GM19239 (cell line): ENCODE results near the gene YJEFN3.

Experiments
- DNase-seq: peaks from one replicate; pipeline ENCODE4 v3.0.0; 2011; ENCODE audit warnings: low spot score; ENCODE audit not compliant: insufficient read length
- FAIRE-seq: peaks from 2 replicates; lab custom pipeline; 2011; peaks lifted over from hg19 to GRCh38; lab: Jason Lieb, UNC

The YJEFN3 gene

GRCh38 chr19:19495614-19496603 is 32.8 kb upstream of the YJEFN3 start:
- FAIRE-seq: no peak
- no peak for DNase-seq

GRCh38 chr19:19498255-19498991 is 30.3 kb upstream of the YJEFN3 start:
- FAIRE-seq (no peak), DNase-seq (no peak)

DNA sequence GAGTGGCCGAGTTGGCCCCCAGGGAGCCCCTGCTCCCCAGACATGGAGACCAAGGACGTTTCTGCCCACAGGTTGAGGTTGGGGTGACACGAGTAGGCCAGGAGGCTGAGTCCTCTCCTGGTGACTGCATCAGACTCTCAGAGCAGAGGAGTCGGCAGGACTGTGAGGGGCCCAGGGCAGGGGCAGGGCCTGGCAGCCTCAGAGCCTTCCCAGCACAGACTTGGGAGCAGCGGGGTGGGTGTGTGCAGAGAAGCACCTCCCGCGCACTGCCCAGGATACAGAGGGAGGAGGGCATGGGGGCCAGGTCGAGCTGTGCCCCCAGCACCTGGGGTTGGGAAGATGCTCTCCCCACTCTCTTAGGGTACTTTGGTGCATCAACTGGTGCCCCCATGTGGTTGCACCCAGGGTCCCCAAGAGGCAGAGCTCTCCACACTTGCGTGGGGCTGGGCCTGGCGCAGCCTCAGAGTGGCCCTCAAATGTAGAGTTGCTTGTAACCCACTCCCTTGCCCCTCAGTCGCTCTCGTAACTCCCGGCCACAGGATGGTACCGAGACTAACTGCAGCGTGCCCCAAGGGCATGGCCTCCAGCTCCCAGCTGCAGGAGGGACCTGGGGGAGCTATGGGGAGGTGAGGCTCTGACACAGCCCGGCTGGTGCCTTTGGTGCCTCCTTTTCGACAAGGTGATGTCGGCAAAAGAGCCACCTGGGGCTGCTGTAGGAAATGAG is 29.3 kb upstream of the YJEFN3 start:
- DNase-seq: no peak
- no peak for FAIRE-seq

DNA sequence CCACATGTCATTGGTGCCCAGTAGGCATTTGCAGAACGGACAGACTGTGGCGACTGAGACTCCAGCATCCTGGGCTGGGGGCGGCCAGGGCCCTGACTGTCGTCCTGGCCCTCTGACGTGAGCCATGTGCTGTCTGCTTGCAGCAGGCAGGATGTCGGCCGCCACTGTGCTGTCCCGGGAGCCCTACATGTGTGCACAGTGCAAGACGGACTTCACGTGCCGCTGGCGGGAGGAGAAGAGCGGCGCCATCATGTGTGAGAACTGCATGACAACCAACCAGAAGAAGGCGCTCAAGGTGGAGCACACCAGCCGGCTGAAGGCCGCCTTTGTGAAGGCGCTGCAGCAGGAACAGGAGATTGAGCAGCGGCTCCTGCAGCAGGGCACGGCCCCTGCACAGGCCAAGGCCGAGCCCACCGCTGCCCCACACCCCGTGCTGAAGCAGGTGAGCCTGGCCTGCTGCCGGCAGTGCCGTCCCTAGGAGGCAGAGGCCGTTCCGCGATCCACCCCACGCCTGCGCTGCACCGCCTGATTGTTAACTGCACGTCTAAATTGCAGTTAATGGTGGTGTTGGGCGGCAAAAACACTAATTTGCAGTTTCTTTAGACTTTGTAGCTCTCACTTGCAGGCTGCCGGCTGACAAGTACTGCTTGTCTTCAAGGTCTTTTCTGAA is 27.6 kb upstream of the YJEFN3 start:
- DNase-seq (no peak), FAIRE-seq (no peak)

DNA sequence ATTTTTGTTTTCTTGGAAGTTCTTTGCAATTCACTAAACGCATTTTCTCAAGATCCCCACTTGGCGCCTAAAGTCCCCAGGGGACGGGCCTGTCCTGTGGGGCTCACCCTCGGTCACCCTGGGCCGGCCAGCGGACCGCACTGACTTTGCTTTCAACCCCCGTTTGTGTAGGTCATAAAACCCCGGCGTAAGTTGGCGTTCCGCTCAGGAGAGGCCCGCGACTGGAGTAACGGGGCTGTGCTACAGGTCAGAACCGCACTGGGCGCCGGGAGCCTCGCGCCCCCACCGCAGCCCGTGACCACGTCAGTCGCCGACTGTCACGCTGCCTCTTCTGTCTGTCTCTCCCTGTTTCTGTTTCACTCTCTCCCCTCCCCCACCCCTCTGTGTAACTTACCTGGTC is 26.9 kb upstream of the YJEFN3 start:
- FAIRE-seq (no peak), DNase-seq (no peak)

DNA sequence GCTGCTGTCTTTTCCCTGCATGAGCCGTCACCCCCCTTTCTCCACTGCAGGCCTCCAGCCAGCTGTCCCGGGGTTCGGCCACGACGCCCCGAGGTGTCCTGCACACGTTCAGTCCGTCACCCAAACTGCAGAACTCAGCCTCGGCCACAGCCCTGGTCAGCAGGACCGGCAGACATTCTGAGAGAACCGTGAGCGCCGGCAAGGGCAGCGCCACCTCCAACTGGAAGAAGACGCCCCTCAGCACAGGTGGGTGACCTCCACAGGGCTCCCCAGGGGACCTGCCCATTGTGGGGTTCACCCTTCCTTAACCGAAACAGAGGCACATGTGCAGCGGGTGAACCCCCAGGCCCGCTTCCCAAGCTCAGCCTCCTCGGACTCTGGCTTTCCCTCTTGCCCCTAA is 26.4 kb upstream of the YJEFN3 start:
- DNase-seq (no peak), FAIRE-seq (no peak)

DNA sequence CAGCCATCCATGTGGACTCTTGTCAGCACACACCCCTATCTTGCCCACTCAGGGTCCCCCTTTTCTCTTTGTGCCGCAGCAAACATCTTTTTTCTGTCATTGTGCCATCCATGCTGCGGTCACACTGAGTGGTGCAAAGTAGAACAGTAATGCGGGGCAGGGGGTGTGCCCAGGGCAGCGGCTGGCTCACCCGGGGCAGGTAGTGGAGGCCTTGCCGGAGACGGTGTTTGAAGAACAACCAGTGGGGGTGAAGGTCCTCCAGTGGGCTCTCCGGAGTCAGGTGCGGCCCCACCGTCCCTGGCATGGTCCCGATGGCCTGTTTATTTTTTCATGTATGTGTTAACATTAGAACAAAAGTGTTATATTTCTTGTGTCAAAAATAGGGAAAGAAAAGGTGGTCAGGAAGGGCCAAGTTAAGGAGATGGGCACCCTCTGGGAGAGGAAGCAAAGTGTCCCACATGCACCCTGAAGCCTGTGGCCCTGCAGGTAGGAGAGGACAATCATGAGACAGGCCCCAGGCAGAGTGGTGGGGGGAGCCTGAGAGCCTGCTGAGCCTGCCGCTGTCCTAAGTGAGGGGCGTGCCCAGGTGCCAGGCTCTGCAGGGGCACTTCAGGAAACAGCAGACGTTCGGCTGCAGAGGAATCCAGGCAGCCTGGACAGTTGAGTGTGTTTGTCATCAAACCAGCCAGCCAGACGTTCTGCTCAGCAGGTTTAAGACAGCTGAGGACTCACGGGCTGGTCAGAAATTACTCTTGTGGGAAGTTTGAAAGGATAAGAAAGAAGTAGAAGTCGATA is 25.7 kb upstream of the YJEFN3 start:
- DNase-seq (no peak), FAIRE-seq (no peak)

- FAIRE-seq: no peak
- DNase-seq: no peak
These were observed 23.7 kb upstream of the YJEFN3 start for GRCh38 chr19:19504754-19505668.

- FAIRE-seq (no peak), DNase-seq (no peak)
These were observed 22.9 kb upstream of the YJEFN3 start for GRCh38 chr19:19505669-19506326.

- FAIRE-seq (no peak), DNase-seq (no peak)
These were observed 22.1 kb upstream of the YJEFN3 start for GRCh38 chr19:19506592-19506991.

- DNase-seq (no peak), FAIRE-seq (no peak)
These were observed 21.4 kb upstream of the YJEFN3 start for GRCh38 chr19:19507354-19507753.

GRCh38 chr19:19508217-19508616 is 20.5 kb upstream of the YJEFN3 start:
- no peak for FAIRE-seq

GRCh38 chr19:19510432-19510831 is 18.3 kb upstream of the YJEFN3 start:
- FAIRE-seq (no peak), DNase-seq (no peak)

More at GRCh38 chr19:19508217-19508616, 20.5 kb upstream of the YJEFN3 start:
- no peak for DNase-seq

DNA sequence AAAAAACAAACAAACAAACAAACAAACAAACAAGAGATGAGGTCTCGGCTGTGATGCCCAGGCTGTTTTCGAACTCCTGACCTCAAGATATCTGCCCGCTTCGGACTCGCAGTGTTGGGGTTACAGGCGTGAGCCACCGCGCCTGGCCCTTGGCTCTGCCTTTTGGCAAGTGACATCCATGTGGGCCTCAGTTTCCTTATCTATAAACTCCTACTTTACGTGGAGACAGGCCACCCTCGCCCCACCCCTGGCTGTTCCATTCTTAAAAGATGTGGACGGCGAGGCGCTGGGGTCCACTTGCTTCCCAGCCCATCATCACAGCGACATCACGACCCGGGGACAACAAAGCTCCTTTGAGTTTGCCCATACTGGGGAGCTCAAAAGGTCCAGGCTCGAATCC is 15.0 kb upstream of the YJEFN3 start:
- DNase-seq (no peak), FAIRE-seq (no peak)

DNA sequence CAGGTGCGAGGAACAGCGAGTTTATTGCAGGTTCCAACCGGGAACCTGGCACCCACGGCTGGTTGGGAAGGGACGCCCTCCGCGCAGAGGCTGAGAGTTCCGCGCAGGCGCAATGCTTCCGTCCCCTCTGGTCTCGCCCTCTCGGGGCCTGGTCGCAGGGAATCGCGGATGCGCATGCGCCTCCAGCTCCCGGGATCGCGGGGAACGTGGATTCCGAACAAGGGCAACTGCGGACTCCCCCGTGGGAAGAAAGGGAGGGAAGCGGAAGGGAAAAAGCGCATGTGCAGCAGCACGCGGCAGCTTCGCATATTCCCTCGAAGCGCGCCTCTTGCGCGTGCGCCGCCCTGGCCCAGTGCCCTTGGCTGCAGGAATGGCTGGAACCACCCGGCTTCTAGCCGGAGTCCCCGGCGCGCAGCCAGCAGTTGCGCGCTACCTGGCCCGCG is 14.5 kb upstream of the YJEFN3 start:
- DNase-seq (no peak), FAIRE-seq (no peak)

- no peak for DNase-seq
- FAIRE-seq: no peak
These were observed 13.7 kb upstream of the YJEFN3 start, which contains the start of gene TSSK6 for GRCh38 chr19:19514881-19515641. Gene TSSK6 (minus strand): TSS chr19:19515548. CDS start chr19:19515427, 121 bp downstream.
